DOHH2 (cell line): ENCODE results near the gene NOB1.
"Not testable (repeated sequence)": the region's sequence is repeated elsewhere in the genome, so short reads cannot be mapped to it uniquely, and the experiment has no call there.

Experiments
- H3F3A ChIP-seq: fragments of 200-600 bp; sonication (generic), shearing (Covaris generic); 2 replicates; pipeline ENCODE4 v1.6.0; 2016; ENCODE audit warnings: antibody characterized with exemption, mild to moderate bottlenecking; ENCODE audit not compliant: control insufficient read depth, insufficient read depth
- H3K27ac ChIP-seq: fragments of 200-600 bp; sonication (generic); 2 replicates; pipeline ENCODE4 v1.5.1; 2014; ENCODE audit warnings: low read depth, mild to moderate bottlenecking, low read length, moderate library complexity
- H3K27me3 ChIP-seq: fragments of 200-600 bp; sonication (generic); 2 replicates; pipeline ENCODE4 v1.6.1; 2014; ENCODE audit warnings: mild to moderate bottlenecking, low read length, mixed read lengths; ENCODE audit not compliant: control insufficient read depth
- H3K36me3 ChIP-seq: fragments of 200-600 bp; sonication (generic); 2 replicates; pipeline ENCODE4 v1.6.1; 2014; ENCODE audit warnings: mild to moderate bottlenecking, low read length, moderate library complexity, mixed read lengths; ENCODE audit not compliant: control insufficient read depth
- H3K4me1 ChIP-seq: fragments of 200-600 bp; sonication (generic); 2 replicates; pipeline ENCODE4 v1.6.1; 2014; ENCODE audit warnings: mild to moderate bottlenecking, low read length, mixed read lengths; ENCODE audit not compliant: control insufficient read depth
- H3K4me2 ChIP-seq: fragments of 200-600 bp; sonication (generic); 2 replicates; pipeline ENCODE4 v1.6.0; 2014; ENCODE audit warnings: mild to moderate bottlenecking, low read length, moderate library complexity
- H3K4me3 ChIP-seq: fragments of 200-600 bp; sonication (generic); 2 replicates; pipeline ENCODE4 v1.5.1; 2014; ENCODE audit warnings: mild to moderate bottlenecking, low read length, mixed read lengths
- H3K79me2 ChIP-seq: fragments of 200-600 bp; sonication (generic); 2 replicates; pipeline ENCODE4 v1.6.1; 2014; ENCODE audit warnings: mild to moderate bottlenecking, low read length, mixed read lengths; ENCODE audit not compliant: control insufficient read depth
- H3K9me2 ChIP-seq: fragments of 200-600 bp; sonication (generic); replicated peaks from 2 replicates; pipeline ENCODE4 v1.6.1; 2014; ENCODE audit warnings: mild to moderate bottlenecking, low read length, mixed read lengths; ENCODE audit not compliant: control insufficient read depth
- H3K9me3 ChIP-seq: fragments of 200-600 bp; sonication (generic); 2 replicates; pipeline ENCODE4 v1.6.1; 2014; ENCODE audit warnings: antibody characterized with exemption, low read length, mixed read lengths; ENCODE audit not compliant: control insufficient read depth, insufficient read depth
- H4K20me1 ChIP-seq: fragments of 200-600 bp; sonication (generic); 2 replicates; pipeline ENCODE4 v1.6.0; 2014; ENCODE audit warnings: low read depth, mild to moderate bottlenecking, antibody characterized with exemption, low read length, moderate library complexity; ENCODE audit not compliant: control insufficient read depth, insufficient read depth
- CTCF ChIP-seq: fragments of 200-600 bp; sonication (generic); IDR thresholded peaks from one replicate; pipeline ENCODE4 v1.5.1; 2014; ENCODE audit warnings: antibody characterized with exemption, mild to moderate bottlenecking, low read depth, low read length; ENCODE audit not compliant: poor library complexity, severe bottlenecking
- EZH2phosphoT487 ChIP-seq: fragments of 200-600 bp; sonication (generic); IDR thresholded peaks from 2 replicates; pipeline ENCODE4 v1.6.1; 2017; ENCODE audit warnings: borderline replicate concordance, mild to moderate bottlenecking, antibody characterized with exemption, low read length, moderate library complexity, mixed read lengths

NOB1 gene

GRCh38 chr16:69793526-69793925 is 38.8 kb upstream of the NOB1 start:
- H3K4me2 ChIP-seq, result no peak overlapping the region
- no peak overlapping the region for H3K27ac ChIP-seq
- no peaks in the 10 kb centered on the region for H3K9me2 ChIP-seq
- no peaks in the 10 kb centered on the region for H3K79me2 ChIP-seq
- no peaks in the 10 kb centered on the region for H3K9me3 ChIP-seq
- H3F3A ChIP-seq, result no peaks in the 10 kb centered on the region
- H3K27me3 ChIP-seq, result no peaks in the 10 kb centered on the region
- H3K4me1 ChIP-seq, result peaks cover 7% of the 10 kb centered on the region
- H3K4me3 ChIP-seq, result no peak overlapping the region
- TF ChIP-seq EZH2phosphoT487 (no peak), CTCF (no peak)
- H4K20me1 ChIP-seq, result no peaks in the 10 kb centered on the region
- H3K36me3 ChIP-seq, result peaks cover 2% of the 10 kb centered on the region; the same call in 1 of the 2 replicates

DNA sequence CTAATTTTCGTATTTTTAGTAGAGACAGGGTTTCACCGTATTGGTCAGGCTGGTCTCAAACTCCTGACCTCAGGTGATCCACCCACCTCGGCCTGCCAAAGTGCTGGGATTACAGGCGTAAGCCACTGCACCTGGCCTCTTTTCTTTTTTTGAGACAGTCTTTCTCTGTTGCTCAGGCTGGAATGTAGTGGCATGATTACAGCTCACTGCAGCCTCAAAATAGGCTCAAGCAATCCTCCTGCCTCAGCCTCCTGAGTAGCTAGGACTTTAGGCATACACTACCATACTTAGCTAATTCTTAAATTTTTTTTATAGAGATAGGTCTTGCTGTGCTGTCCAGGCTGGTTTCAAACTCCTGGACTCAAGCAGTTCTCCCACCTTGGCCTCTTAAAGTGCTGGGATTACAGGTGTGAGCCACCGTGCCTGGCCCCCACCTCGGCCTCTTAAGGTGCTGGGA is 36.7 kb upstream of the NOB1 start:
- not testable (repeated sequence) for H3K27me3 ChIP-seq, H3F3A ChIP-seq, H3K27ac ChIP-seq, H4K20me1 ChIP-seq, H3K4me3 ChIP-seq, H3K4me2 ChIP-seq, H3K9me2 ChIP-seq, H3K4me1 ChIP-seq, H3K79me2 ChIP-seq, H3K9me3 ChIP-seq
- peaks cover 12% of the 10 kb centered on the region; the same call in 1 of the 2 replicates for H3K36me3 ChIP-seq

GRCh38 chr16:69787883-69788282 is 33.2 kb upstream of the NOB1 start:
- H3K27ac ChIP-seq, result no peak overlapping the region
- H3F3A ChIP-seq, result no peaks in the 10 kb centered on the region
- H3K9me3 ChIP-seq, result no peaks in the 10 kb centered on the region
- H3K27me3 ChIP-seq, result no peaks in the 10 kb centered on the region
- no peak overlapping the region for H3K4me2 ChIP-seq
- no peaks in the 10 kb centered on the region for H4K20me1 ChIP-seq
- TF ChIP-seq CTCF, result no peak
- no peak for TF ChIP-seq EZH2phosphoT487
- H3K79me2 ChIP-seq, result no peaks in the 10 kb centered on the region
- no peaks in the 10 kb centered on the region for H3K9me2 ChIP-seq
- H3K4me1 ChIP-seq, result no peaks in the 10 kb centered on the region
- H3K4me3 ChIP-seq, result no peak overlapping the region
- H3K36me3 ChIP-seq, result peaks cover 15% of the 10 kb centered on the region; the same call in 1 of the 2 replicates

DNA sequence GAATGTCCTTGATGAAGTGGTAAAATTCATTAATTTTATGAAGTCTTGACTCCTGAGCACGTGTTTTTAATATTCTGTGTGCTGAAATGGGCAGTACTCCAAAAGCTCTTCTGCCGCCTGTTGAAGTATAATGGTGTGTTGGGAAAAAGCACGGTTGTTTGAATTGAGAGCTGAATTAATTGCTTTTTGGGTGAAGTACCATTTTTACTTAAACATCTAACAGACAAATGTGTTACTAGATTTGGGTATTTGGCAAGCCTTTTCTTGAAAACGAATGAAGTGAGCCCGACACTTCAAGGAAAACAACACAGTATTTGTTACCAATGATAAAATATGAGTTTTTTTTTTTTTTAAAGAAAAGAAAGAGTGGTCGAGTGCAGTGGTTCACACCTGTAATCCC is 29.9 kb upstream of the NOB1 start:
- no peaks in the 10 kb centered on the region for H3K79me2 ChIP-seq
- H3K4me2 ChIP-seq, result no peak overlapping the region
- no peaks in the 10 kb centered on the region for H3K9me3 ChIP-seq
- H3K9me2 ChIP-seq, result no peaks in the 10 kb centered on the region
- H3K27ac ChIP-seq, result no peak overlapping the region
- no peaks in the 10 kb centered on the region for H4K20me1 ChIP-seq
- no peaks in the 10 kb centered on the region for H3F3A ChIP-seq
- H3K4me1 ChIP-seq, result no peaks in the 10 kb centered on the region
- H3K27me3 ChIP-seq, result no peaks in the 10 kb centered on the region
- peaks cover 15% of the 10 kb centered on the region; the same call in 1 of the 2 replicates for H3K36me3 ChIP-seq
- no peak overlapping the region for H3K4me3 ChIP-seq
- no peak for TF ChIP-seq CTCF
- no peak for TF ChIP-seq EZH2phosphoT487
